Embryonic facial prominence (tissue), 1 donor: ENCODE measurements around the gene ANKRD28.

Experiments
- DNase-seq: peaks from one replicate; pipeline ENCODE4 v3.0.0-alpha.2; 2016; ENCODE audit errors: extremely low spot score

ANKRD28 gene

DNA sequence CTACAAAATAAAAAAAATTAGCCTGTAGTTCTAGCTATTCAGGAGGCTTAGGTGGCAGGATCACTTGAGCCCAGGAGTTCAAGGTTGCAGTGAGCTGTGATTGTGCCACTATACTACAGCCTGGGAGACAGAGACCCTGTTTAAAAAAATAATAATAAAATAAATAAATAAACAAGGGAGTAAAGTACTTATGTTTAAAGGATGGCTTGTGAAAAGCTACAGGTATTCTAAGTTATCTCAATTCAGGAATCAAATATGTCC lies 74.2 kb downstream of the ANKRD28 start:
- no peak for DNase-seq

DNA sequence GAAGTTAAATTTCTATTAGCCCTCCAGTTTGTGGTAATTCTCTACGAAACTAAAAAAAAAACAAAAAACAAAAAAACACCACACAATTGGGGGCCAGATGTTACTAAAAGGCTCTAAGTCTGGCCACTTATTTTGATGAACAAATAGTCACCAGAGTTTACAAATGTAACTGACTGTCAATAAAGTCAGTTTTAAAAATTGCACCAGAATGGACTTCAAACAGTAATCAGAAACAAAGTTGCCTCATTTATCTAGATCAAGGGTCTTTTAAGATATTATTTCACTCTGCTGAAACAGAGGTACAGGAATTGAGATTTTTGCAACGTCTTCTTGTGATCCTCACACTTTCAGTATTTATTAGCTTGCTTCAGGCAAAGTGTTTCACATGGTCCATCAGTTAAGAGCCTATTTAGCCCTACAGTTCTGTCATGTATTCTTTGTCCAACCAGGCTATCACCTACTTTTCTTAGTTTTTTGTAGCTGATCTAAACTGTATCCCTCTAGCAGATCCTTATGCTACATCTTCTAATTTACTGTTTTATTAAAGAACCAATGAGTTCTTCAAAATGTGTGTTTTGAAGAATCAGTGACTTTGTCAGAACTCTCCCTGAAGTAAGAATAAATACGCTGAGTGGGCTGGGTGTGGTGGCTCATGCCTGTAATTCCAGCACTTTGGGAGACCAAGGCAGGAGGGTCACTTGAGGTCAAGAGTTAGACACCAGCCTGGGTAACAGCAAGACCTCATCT lies 74.7 kb downstream of the ANKRD28 start:
- DNase-seq, result no peak

DNA sequence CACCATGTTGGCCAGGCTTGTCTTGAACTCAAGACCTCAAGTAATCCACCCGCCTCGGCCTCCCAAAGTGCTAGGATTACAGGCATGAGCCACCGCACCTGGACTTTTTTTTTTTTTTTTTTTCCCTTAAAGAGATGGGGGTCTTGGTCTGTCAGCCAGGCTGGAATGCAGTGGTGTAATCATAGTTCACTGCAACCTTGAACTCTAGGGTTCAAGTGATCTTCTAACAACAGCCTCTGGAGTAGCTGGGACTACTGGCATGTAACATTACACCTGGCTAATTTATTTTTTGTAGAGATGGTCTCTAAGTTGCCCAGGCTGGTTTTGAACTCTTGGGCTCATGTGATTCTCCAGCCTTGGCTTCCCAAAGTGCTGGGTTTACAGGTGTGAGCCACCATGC lies 81.6 kb downstream of the ANKRD28 start:
- no peak for DNase-seq

DNA sequence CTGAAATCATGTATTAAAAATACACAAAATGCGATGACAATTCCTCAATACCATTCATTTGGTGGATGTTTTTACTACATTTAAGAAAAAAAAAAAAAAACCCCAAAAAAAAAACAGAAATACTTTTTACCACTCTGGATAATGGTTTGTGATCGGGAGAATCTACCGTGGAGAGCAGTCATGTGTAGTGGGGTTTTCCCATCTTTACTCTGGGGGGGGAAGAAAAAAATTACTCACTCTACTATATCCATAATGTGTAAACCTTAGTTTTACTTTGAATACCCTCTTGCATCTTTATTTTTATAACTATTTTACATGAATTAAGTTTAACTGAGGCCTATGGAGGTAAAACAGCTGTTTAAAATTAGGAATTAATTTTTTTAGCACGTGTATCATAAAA lies 83.3 kb downstream of the ANKRD28 start:
- DNase-seq, result no peak

DNA sequence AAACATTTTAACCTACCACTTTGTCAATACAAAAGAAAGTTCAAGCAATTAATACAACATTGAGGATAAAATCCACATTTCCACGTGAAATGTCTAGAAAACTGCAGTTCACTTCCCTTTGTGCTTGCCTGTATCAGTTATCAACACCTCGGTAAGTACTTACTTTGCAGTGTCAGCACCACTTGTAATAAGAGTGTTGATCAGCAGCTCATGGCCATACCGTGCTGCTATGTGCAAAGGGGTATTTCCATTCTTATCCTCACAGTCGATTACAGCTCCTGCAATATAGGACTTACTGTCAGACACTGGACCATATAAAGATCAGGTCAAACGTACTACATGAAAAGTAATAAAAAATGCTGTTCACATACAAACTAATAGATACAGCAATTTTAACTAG lies 84.4 kb downstream of the ANKRD28 start:
- DNase-seq, result no peak

DNA sequence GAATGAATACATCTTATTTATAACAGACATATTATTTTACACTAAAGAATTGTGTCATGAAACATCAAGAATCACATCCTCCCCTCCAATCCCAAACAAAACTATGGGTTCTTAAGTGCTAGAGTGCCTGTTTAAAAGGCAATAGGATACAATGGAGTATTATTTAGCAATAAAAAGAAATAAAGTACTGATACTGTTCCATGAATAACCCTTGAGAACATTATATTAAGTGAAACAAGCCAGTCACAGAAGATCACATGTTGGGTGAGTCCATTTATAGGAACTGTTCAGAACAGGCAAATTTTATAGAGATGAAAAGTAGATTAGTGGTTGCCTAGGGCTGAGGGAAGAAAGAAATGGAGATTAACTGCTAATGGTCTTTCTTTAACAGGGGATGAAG lies 86.5 kb downstream of the ANKRD28 start:
- no peak for DNase-seq

DNA sequence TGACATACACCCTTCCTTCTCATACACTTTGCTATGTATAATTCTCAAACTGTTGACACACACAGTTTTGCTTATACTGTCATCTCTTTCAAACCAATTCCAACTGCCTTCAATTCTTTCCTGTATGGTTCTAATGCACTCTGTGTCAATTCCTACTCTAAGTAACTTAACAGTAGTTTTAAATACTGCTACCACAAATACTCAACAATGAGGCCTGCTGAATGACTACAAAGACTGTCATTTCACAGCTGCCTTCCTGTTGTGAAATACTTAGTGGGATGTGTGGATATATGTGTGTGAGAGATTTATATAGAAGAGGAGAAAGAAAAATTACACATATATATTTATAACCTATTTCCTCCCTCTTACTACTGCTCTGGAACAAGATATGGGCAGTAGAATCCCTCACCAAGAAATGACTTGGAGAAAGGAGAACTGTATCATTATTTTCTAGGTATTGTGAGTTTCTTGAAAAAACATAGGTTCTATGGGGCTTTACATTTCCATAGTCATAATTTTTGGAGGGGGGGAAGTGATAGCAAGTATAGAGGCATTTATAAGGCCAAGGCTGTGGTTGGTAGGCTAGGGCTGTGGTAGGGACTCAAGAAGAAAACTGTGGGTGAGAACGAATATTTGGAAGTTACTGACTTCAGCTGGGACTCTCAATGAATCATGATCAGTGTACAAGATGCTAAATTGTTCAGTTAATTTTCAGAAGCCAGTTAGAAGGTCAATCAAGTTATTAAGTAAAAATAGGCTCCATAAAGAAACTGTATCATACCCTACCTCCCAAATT lies 88.7 kb downstream of the ANKRD28 start:
- DNase-seq, result no peak

DNA sequence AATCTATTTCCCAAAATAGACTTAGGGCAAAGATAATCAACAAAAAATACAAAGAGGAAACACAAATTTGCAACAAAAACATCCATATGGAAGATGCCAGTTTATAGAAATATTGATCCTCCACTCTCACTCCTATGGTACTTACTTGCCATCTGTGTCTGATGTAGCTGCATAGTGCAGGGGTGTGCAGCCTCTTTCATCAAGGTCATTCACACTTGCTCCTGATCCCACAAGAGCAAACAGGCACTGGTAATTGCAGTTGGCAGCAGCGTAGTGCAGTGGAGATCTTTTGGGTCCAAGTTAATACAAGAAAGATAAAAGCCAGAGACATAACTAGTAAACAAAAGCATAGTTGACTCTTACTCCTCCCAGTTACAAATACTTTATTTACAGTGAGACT lies 90.0 kb downstream of the ANKRD28 start:
- no peak for DNase-seq

DNA sequence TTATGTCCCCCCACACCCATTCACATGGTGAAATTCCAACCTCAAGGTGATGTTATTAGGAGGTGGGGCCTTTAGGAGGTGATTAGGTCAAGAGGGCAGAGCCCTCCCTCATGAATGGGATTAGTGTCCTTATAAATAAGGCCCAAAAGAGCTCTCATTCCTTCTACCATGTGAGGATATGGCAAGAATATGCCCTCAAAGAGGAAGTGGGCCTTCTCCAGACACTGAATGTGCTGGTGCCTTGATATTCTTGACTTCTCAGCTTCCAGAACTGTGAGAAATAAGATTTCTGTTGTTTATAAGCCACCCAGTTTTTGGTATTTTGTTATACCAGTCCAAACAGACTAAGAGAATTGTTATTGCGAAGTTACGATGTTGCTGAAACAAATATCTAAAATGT lies 94.4 kb downstream of the ANKRD28 start:
- no peak for DNase-seq

DNA sequence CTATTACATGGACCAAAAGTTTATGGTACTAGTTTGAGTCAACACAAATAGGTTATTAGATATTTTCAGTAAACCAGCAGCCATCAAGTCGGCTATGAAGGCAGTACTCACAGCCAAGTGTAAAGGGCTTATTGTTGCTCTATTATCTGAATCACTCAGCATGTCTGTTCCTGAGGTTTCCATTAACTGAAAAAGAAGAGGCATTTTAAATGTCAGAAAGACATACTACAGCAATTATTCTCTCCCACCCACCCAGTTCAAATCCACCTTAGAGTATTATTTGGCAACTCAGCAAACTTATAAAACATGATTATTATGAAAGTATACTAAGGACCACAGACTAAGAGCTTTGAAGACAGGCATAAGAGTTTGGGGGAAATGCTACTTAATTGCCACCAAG lies 103.2 kb downstream of the ANKRD28 start:
- no peak for DNase-seq

DNA sequence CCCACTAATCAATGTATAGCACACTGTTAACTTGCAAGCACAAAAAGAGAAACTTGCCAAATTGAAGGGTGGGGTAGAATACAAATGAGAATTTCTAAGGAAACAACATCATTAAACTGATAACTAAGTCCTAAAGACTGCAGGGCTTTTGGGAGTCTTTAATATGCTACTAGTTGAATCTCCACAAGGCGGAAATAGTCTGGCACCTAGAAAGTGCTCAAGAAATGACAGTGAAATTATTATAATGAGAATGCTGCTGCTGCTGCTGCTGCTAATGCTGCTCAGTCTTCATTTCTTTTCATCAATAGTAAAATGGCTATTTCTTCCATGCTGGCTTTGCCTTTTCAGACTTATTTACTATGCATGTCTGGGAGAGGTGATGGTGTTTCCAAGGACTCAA lies 104.4 kb downstream of the ANKRD28 start:
- DNase-seq, result no peak

DNA sequence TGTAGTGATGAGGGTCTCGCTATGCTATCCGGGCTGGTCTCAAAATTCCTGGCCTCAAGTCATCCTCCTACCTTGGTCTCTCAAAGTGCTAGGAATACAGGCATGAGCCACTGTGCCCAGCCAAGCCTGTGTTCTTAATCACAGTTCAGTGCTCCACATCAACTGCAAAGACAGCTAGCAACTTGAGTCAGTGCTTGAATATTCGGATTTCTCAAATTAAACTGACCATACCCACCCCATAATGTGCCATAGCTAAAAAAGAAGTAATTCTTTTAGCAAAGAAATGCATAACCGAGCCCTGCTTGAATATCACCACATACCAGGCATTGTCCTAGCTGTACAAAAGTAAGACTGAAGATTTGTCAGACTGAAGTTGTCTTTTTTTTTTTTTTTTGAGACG lies 107.0 kb downstream of the ANKRD28 start:
- no peak for DNase-seq

DNA sequence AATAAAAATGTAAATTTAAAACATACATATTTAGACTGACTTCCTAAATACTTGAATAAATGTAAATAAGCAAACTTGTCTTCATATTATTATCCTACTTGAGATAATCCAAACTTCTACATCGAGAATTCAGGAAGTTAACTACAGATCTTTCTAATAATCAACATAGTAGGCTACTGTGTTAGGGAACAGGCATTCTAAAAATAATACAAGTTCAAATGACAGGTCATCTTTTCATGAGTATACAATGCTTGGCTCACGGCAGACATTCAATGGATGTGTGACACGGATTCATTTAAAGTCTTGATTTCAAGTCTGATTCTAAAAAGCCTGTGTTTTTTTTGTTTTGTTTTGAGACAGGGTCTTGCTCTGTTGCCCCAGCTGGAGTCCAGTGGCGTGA lies 107.5 kb downstream of the ANKRD28 start:
- DNase-seq, result no peak

DNA sequence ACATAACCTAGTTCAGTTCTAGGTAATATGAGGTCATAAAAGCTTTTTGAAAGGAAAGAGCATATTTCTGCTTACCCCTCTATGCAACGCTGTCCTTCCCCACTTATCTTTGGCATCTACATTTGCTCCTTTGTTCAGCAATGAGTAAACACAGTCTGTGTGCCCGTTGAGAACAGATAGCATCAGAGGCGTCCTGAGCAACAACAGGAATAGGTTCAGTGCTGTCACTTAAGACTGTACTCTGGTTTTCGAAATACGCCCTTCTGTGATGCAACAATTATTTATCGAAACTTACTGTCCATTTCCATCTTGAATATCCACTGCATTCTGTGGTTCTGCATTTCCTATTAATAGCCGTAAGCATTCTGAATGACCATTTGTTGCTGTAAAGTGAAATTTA lies 111.9 kb downstream of the ANKRD28 start:
- DNase-seq, result no peak

DNA sequence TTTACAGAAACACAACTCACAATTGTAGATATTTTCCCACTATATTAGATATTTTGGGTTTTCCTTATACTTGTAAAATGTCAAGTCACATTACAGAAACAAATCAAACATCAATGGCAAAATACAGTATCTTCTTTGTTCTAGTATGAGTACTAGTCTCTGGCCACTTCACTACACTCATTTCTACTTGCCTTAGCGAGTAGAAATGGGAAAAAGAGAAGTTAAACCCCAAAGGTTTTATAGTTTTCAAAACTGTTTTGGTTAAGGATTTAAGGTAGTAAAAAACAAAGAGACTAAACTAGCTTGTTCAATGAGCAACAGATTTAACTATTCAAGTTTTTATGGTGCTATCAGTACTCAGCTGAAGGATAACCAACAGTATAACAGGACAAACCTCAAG lies 114.5 kb downstream of the ANKRD28 start:
- DNase-seq, result no peak

DNA sequence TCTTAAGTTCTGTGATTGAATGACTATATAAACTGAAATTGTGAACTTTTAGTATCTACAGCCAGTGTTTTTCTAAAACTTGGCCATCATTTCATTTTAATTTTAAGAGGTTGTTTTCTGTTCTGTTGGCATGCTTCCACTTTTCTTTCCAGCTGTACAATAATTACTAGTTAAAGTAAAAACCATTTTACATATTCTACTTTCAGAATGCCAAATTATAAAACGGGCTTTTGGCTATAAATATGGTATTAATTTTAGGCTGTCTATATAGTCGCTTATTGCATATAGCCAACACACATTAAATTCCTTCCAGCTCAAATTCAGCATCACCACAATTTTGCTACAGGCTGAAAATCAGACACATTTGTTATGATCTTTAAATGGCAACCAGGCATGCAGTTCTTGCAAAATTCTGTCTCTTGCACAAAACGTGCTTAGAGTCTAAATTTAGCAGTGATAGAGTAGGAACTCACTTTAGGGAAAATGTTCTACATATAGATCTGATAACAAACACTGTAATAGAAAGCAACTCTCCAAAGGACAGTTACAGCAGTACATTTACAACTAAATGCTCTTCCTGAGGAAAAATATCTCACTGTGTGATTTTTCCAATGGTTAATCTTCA lies 115.1 kb downstream of the ANKRD28 start:
- DNase-seq, result no peak

DNA sequence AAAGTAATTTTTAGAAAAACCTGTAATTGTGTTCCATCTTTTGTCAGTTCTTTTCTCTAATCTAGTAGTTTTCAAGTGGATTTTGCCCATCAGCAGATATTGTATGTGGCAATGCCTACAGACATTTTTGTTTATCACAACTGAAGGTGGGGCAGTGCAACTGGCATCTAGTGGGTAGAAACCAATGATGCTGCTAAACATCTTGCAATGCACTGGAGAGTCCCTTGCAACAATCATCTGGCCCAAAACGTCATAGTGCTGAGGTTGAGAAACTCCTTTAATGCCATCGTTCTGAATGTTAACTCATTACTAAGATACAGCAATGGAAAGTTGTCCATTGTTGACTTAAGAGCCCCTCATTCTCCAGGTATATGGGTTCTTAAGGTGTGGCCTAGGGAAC lies 116.1 kb downstream of the ANKRD28 start:
- no peak for DNase-seq

DNA sequence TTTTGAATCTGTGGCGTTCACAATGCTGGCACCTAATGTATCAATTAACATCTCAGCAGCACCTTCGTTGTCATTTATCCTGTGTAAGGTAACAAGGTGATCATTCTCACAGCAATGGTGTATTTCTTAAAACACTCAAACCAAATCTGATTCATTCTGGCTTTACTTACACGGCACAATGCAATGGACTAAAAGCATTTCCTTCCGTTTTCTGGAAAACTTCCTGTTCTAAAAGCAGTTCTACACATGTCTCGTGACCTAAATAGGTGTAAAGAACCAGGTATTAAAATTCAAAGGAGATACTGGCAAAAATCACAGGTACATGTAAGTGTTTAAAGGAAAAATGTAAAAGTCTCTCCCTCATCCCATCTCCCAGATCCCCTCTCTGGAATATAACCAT lies 118.5 kb downstream of the ANKRD28 start:
- DNase-seq, result no peak

DNA sequence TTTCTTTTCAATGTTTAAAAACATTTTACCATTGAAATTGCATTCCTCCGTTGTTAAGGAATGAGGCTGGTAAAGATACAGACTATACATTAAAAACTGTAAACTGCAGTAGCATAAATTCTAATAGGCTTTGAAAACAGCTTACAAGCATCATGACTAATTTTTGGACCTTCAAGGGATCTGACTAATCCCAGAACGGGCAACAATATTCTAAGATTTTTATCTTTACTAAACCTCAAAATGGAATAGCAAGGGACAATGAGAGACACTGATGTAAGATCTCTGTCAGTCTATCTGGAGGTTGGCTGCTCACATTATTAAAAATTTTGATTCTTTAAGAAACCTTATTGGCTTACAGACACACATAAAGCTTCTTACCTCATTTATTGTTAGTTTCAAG lies 121.5 kb downstream of the ANKRD28 start:
- no peak for DNase-seq

DNA sequence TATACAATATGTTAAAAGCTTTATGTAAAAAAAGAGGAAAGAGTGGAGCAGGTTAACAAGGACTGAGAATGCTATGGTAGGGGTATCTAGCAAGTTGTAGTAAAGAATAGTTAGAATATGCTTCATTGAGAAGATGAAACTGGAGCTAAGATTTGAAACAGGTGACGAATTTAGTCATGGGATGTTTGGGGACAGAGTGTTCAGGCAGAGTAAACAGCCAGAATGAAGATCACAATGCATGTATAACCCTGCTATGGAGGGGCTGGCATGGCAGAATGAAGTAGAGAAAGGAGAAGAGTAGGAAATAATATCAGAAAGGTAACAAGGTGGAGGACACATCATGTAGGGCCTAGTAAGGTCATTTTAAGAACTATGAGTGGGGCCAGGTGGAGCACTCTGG lies 124.2 kb downstream of the ANKRD28 start:
- no peak for DNase-seq

DNA sequence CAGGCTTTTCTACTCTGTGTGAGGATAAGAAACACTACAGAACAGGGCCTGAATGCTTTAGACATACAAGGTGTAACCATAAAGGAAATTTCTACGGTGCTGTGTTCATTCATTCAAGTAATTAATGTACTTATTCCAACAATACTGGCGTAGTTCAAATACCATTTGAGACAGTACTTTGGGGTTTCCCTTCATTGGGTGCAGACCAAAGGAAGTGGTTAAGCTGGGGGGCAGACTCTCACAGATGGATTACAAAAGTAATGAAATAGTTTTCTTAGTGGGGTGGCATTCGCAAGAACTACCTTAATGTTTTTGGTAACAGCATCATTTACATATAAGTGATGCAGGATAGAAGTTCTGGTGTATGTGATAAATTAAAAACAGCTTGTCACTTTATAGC lies 130.3 kb downstream of the ANKRD28 start:
- no peak for DNase-seq

DNA sequence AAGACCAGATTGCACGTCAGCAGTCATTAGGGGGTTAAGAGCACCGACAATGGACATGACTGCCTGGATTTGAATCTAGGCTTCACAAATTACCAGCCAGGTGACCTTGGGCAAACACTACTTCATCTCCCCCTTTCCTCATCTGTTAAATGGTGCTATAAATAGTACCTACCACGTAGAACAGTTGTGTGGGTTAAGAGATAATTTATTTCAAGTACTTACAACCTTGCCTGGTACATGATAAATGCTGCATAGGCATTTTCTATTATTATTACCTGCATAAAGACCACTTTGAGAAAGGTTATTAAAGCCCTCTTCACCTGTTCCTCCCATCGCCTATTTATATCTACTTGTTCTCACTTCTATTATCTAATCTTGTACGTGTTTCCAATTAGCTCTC lies 131.5 kb downstream of the ANKRD28 start:
- DNase-seq, result no peak

DNA sequence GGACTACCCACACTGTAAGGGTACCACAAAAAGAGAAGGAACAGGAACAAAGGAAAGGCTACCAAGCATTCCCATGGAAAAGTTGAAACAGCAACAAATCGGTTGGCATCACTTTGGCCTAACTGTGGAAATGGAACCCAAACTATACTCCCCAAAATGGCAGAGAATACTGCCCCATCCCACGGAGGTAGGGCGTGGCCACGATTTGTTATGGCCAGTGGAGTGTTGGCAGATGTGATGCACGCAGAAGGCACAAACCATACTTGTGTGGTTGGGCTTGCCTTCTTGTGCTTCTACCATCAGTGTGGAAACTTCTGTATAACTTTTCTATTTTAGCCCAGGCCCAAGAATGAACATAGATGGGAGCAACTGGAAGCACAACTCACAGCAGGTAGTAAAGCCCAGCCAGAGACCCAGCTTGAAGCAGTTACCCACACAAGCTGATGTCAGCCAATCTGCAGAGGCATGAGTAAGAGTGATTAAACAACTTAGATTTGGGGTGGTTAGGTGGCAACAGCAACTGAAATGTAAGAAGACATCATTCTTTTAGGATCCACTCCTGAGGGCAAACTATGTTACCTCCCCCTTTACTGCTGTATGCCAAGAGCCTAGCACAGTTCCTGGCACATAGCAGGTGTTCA lies 132.1 kb downstream of the ANKRD28 start:
- no peak for DNase-seq
